Right lobe of liver (tissue), 6 donors: Measurements from ENCODE around the gene RPS6KA5. TPM values are rescaled to one million over a fixed set of nuclear protein-coding genes. Genes with fewer than 3 reads are reported as not detected.

Experiments used
- ATAC-seq, 4 donors: fragments of 200-7000 bp; cut with Tn5 transposase; one replicate each; pipeline ENCODE4 v1.9.1; 2020; ENCODE audit warnings: mild to moderate bottlenecking in 4 of 4, moderate library complexity in 4 of 4
- DNase-seq, 3 donors: peaks; one replicate each; pipeline ENCODE4 v3.0.0-alpha.2; 2020
- H3K27ac ChIP-seq, 3 donors: fragments of 200-600 bp; one replicate each; pipeline ENCODE4 v1.8.0; 2022
- H3K27me3 ChIP-seq, 2 donors: fragments of 200-600 bp; one replicate each; pipeline ENCODE4 v1.8.0; 2022
- H3K36me3 ChIP-seq, 4 donors: fragments of 200-600 bp; sonication (generic) in 1 of 4; one replicate each; pipeline versions ENCODE4 v1.5.1 to v1.8.0; 2017 to 2022; ENCODE audit warnings: control low read depth in 1 of 4
- H3K4me1 ChIP-seq, 4 donors: fragments of 200-600 bp; sonication (generic) in 1 of 4; one replicate each; pipeline versions ENCODE4 v1.5.1 to v1.8.0; 2017 to 2022; ENCODE audit warnings: control low read depth in 1 of 4
- H3K4me3 ChIP-seq, 3 donors: fragments of 200-600 bp; one replicate each; pipeline ENCODE4 v1.8.0; 2022
- H3K9me3 ChIP-seq, 4 donors: fragments of 200-600 bp; sonication (generic) in 1 of 4; one replicate each; pipeline versions ENCODE4 v1.5.1 to v1.8.0; 2017 to 2022; ENCODE audit warnings: control low read depth in 1 of 4
- POLR2A ChIP-seq: fragments of 450-650 bp; IDR thresholded peaks from one replicate; pipeline ENCODE4 v1.6.1; 2017; ENCODE audit warnings: antibody characterized with exemption, mild to moderate bottlenecking
- WGBS: methylation state at CpG from one replicate; pipeline ENCODE4 v1.1.6; 2018; ENCODE audit warnings: low coverage, low lambda C conversion rate; ENCODE audit not compliant: insufficient coverage; ENCODE audit errors: missing lambda C conversion rate; 5-methylcytosine and 5-hydroxymethylcytosine counted together
- intact Hi-C, 2 donors: fragments of 100-400 bp; cut with DNase I; formaldehyde crosslinking; loops; one replicate each; pipeline versions ENCODE4 v1.11.2 to v1.14.1; 2022
- total RNA-seq, 6 experiments: library from RNA; depleted of rRNA in 2 of 6; stranded (reverse); fragments of >200 nt in 2 of 6; fragmentation: NEBNext Ultra II Directional in 3 of 6; extraction: Animal tissue kit (Norgen Biotek cat#: 25700) in 3 of 6; gene quantifications; one replicate each; pipeline versions ENCODE4 v1.1.0 to v1.2.4, GENCODE V29; 2016 to 2023
- TF ChIP-seq, protein P1 (sequence below), 4 donors: fragments of 200-600 bp in 3 of 4; fragments of 450-650 bp in 1 of 4; IDR thresholded peaks; one replicate each; pipeline versions ENCODE4 v1.5.1 to v1.8.0; 2016 to 2022; ENCODE audit warnings: antibody characterized with exemption in 4 of 4, mild to moderate bottlenecking in 2 of 4
- donor health status: DM: no; HTN: yes; CAD: no.
- donor health status: DM: no; HTN: no; CAD: no.
- donor health status: DM: no; HTN: no; CAD: no.
- donor health status: DM: no; HTN: yes; CAD: no.
- donor health status: DM: no; HTN: yes; CAD: no.

RPS6KA5 gene
- total RNA-seq, 6 experiments from 2014 or later, result 0.31 to 3.5 (median 1.7) TPM

DNA sequence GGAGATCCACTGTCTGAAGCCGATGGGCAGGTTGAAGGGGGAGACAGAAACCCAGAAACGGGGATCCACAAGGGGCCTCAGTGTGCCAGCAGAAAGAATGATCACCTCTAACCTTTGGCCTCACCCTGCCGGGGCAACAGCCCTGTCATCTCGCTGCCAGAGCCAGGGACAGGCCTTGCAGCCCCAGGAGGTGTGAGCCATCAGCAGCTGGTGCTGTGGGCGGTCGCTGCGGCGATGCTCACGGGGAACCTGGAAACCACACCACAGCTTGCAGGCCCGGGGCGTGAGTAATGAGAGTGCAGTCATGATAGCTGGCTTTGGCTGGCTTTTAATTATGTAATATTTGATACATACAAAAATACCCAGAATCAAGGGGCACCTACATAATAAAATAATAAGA lies 239.5 kb downstream of the RPS6KA5 start:
- peak; percentile 66 to 70 (median 69) for DNase-seq
- ATAC-seq, result peak; percentile 39 to 46 (median 42)
- H3K9me3 ChIP-seq, result no peaks in the 10 kb centered on the region

DNA sequence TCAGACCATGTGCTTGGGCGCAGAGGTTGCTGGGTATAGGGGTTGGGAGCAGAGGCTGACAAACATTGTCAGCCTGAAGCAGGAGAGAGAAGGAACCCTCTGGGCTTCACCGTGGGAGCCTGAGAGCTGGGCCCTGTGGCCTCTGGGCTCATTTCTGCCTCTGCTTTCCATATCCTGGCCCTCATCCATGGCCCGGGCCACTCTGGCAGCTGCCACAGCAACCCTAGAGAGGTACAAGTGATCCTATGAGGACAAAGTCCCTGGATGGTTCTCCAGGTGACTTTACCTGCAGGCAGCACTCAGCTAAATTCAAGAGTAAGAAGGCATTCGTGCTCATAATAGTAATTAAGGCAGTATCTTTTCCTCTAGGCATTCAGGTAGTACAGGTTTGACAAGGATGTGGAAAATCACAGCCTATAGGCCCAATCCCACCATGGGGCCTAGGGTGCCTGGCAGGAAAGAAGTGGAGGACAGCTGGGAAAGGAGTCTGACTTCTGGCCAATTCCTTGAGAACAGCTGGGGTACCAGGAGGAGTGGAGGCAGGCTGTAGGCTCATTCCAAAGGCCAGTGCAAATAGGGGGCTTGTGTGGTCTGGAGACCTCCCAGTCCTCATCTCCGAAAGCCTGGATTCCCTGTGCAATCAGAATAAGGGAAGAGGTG lies 240.6 kb downstream of the RPS6KA5 start:
- Histone ChIP-seq H3K27me3 (no peaks in the 10 kb centered on the region), H3K9me3 (no peaks in the 10 kb centered on the region), H3K4me1 (peaks cover 0 to 45% (median 22%) of the 10 kb centered on the region in 4 donors), H3K27ac (peak overlapping the region in 2 of 3 donors; percentile 76 to 86), H3K36me3 (no peaks in the 10 kb centered on the region), H3K4me3 (no peak overlapping the region)
- 47% methylated on average over 4 of the region's 5 CpGs for WGBS
- intact Hi-C loops, result loop anchor here (5.0 to 10.0 kb wide), 2 partner anchors 38 to 45 kb away; no protein-coding TSS in a partner anchor
- peak in 2 of 3 donors; percentile 82 to 84 for DNase-seq
- no peak for TF ChIP-seq POLR2A
- TF ChIP-seq, protein P1, sequence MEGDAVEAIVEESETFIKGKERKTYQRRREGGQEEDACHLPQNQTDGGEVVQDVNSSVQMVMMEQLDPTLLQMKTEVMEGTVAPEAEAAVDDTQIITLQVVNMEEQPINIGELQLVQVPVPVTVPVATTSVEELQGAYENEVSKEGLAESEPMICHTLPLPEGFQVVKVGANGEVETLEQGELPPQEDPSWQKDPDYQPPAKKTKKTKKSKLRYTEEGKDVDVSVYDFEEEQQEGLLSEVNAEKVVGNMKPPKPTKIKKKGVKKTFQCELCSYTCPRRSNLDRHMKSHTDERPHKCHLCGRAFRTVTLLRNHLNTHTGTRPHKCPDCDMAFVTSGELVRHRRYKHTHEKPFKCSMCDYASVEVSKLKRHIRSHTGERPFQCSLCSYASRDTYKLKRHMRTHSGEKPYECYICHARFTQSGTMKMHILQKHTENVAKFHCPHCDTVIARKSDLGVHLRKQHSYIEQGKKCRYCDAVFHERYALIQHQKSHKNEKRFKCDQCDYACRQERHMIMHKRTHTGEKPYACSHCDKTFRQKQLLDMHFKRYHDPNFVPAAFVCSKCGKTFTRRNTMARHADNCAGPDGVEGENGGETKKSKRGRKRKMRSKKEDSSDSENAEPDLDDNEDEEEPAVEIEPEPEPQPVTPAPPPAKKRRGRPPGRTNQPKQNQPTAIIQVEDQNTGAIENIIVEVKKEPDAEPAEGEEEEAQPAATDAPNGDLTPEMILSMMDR (IDR thresholded peaks at IDR 0.05), result no peak
- peak in 3 of 4 donors; percentile 18 to 51 (median 43) for ATAC-seq

More for the DNA sequence above, 239.5 kb downstream of the RPS6KA5 start:
- peaks cover 0 to 44% (median 21%) of the 10 kb centered on the region in 4 donors for H3K4me1 ChIP-seq
- 24% methylated on average over 9 of the region's 11 CpGs for WGBS
- H3K36me3 ChIP-seq, result no peaks in the 10 kb centered on the region
- H3K27ac ChIP-seq, result no peak overlapping the region
- no peak overlapping the region for H3K4me3 ChIP-seq
- intact Hi-C loops, result loop anchor here in 1 of 2 donors (10.0 kb wide), 1 partner anchor 46 kb away; no protein-coding TSS in a partner anchor
- no peaks in the 10 kb centered on the region for H3K27me3 ChIP-seq
- TF ChIP-seq, protein P1 (IDR thresholded peaks at IDR 0.05), result no peak

DNA sequence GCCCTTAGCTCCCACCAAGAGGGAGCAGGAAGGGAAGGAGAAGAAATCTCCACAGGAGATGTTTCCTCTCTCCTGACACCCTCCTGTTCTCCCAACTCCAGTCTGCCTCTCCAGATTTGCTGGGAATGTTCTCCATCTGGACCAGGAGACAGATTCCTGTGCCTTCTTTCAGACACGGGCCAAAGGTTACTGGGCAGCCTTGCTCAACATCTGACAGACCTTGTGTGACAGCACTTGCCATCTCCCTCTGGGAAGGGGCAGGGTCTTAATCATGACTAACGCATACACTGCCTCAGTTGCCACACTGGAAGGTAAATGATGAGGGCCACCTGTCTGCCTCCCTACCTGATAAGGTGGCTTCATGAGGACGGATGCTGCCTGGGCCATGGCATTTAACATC lies 241.7 kb downstream of the RPS6KA5 start:
- ATAC-seq (peak; percentile 37 to 43 (median 40)), DNase-seq (peak in 1 of 3 donors; percentile 75)
- WGBS, result 40% methylated on average over 1 of the region's 3 CpGs
- Histone ChIP-seq H3K9me3 (no peaks in the 10 kb centered on the region), H3K27me3 (no peaks in the 10 kb centered on the region), H3K4me3 (no peak overlapping the region), H3K4me1 (peaks cover 0 to 57% (median 27%) of the 10 kb centered on the region in 4 donors), H3K36me3 (no peaks in the 10 kb centered on the region), H3K27ac (peak overlapping the region; percentile 63 to 86 (median 76))
- intact Hi-C loops, result loop anchor here in 1 of 2 donors (5.0 kb wide), 1 partner anchor 36 kb away; no protein-coding TSS in a partner anchor
- TF ChIP-seq POLR2A, result no peak
- TF ChIP-seq, protein P1 (IDR thresholded peaks at IDR 0.05), result no peak

DNA sequence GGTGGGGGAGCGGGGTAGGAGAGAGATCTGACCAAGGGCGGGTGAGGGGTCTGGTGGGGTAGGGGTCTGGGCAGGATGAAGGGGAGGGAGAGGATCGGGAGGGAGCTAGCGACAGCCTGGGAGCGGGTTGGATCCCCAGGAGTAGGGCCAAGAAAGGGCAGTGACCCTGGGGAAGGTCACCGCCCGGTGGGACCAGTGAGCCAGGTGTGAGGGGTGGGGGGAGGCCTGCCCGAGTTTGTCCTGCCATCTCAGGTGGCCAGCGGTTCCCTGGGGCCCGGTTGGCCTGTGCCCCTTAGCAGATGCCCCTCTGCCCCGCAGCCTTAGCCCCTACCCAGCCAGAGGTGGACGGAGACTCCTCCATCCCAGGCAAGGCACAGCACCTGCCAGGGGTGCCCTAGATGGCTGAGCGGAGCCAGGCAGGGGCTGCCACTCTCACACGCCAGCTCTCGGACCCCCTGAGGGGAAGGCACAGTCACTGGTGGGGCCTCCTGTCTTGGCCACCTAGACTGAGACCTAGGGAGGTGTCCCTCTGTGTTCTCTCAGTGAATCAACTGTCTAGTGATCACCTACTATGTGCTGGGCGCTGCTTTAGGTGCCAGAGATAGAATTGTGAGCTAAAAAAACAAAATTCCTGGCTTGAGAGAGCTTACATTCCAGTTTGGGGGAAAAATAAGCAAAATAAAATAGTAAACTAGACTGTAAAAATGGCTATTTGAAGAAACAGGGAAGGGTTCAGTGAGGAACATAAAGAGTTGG lies 243.6 kb downstream of the RPS6KA5 start:
- Histone ChIP-seq H3K4me1 (peaks cover 0 to 75% (median 36%) of the 10 kb centered on the region in 4 donors), H3K27me3 (no peaks in the 10 kb centered on the region), H3K27ac (peak overlapping the region in 1 of 3 donors; percentile 76), H3K36me3 (no peaks in the 10 kb centered on the region), H3K4me3 (no peak overlapping the region), H3K9me3 (no peaks in the 10 kb centered on the region)
- WGBS, result 20% methylated on average over 7 of the region's 16 CpGs
- peak in 2 of 4 donors; percentile 10 to 17 for ATAC-seq
- no peak for DNase-seq
- TF ChIP-seq, protein P1 (IDR thresholded peaks at IDR 0.05), result no peak
- TF ChIP-seq POLR2A, result no peak
- intact Hi-C loops, result loop anchor here in 1 of 2 donors (5.0 kb wide), 1 partner anchor 35 kb away; no protein-coding TSS in a partner anchor
